Upper lobe of left lung (tissue), 4 donors: ENCODE data around the gene CRTC1.

ENCODE experiments used
- POLR2A ChIP-seq, 4 donors: fragments of 450-650 bp; IDR thresholded peaks; one replicate each; pipeline ENCODE4 v1.5.1; 2016 to 2017; ENCODE audit warnings: antibody characterized with exemption in 4 of 4, mild to moderate bottlenecking in 2 of 4
- POLR2AphosphoS5 ChIP-seq, 2 donors: sonication (generic); formaldehyde crosslinking; IDR thresholded peaks; one replicate each; pipeline ENCODE4 v1.5.1; 2017; ENCODE audit warnings: antibody characterized with exemption in 2 of 2
- TF ChIP-seq, protein P1 (sequence below), 6 experiments: fragments of 450-650 bp in 4 of 6; fragments of 200-600 bp in 2 of 6; sonication (generic) in 2 of 6; IDR thresholded peaks; one replicate each; pipeline ENCODE4 v1.5.1; 2016 to 2019; ENCODE audit warnings: antibody characterized with exemption in 6 of 6

DNA sequence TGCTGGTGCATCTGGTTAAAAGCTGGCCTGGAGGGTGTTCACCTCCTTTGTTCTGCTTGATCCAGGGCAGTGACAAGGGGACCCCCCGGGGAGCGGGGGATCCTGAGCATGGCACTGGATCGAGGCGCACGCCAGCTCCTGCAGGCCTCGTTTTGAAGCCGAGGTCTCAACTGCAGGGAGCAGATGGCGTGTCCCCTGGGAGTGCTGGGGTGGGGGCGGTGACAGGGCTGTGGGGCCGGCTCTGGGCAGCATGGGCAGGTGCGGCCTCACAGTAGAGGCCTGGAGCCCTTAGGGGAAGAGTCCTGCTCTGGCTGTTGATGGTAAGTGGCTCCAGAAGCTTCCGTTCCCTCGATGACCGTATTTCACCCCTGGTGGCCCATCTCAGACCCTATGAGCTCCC is 51.8 kb downstream of the CRTC1 start:
- TF ChIP-seq, protein P1, sequence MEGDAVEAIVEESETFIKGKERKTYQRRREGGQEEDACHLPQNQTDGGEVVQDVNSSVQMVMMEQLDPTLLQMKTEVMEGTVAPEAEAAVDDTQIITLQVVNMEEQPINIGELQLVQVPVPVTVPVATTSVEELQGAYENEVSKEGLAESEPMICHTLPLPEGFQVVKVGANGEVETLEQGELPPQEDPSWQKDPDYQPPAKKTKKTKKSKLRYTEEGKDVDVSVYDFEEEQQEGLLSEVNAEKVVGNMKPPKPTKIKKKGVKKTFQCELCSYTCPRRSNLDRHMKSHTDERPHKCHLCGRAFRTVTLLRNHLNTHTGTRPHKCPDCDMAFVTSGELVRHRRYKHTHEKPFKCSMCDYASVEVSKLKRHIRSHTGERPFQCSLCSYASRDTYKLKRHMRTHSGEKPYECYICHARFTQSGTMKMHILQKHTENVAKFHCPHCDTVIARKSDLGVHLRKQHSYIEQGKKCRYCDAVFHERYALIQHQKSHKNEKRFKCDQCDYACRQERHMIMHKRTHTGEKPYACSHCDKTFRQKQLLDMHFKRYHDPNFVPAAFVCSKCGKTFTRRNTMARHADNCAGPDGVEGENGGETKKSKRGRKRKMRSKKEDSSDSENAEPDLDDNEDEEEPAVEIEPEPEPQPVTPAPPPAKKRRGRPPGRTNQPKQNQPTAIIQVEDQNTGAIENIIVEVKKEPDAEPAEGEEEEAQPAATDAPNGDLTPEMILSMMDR (IDR thresholded peaks at IDR 0.05), result no peak
- TF ChIP-seq POLR2A (IDR thresholded peaks at IDR 0.05), result no peak
- no peak for TF ChIP-seq POLR2AphosphoS5 (IDR thresholded peaks at IDR 0.05)
